GM21825 (cell line): Measurements from ENCODE around the gene MAN1C1.

Experiments used
- ATAC-seq: cut with Tn5 transposase; IDR thresholded peaks from one replicate; pipeline ENCODE4 v1.9.1; 2021; ENCODE audit warnings: mild to moderate bottlenecking, moderate library complexity; ENCODE audit not compliant: unreplicated experiment

The MAN1C1 gene

GRCh38 chr1:25756215-25756614 is 139.6 kb downstream of the MAN1C1 start:
- no peak for ATAC-seq

- no peak for ATAC-seq
These were observed 140.7 kb downstream of the MAN1C1 start for GRCh38 chr1:25757151-25757845.

GRCh38 chr1:25757846-25758185 is 141.2 kb downstream of the MAN1C1 start:
- ATAC-seq: no peak

GRCh38 chr1:25758466-25759070 is 142.0 kb downstream of the MAN1C1 start:
- no peak for ATAC-seq

- ATAC-seq: no peak
These were observed 143.6 kb downstream of the MAN1C1 start for GRCh38 chr1:25760122-25760719.

- no peak for ATAC-seq
These were observed 144.3 kb downstream of the MAN1C1 start for GRCh38 chr1:25760871-25761270.

GRCh38 chr1:25763493-25763892 is 146.9 kb downstream of the MAN1C1 start:
- ATAC-seq: no peak

GRCh38 chr1:25765136-25765922 is 148.7 kb downstream of the MAN1C1 start:
- ATAC-seq: no peak

GRCh38 chr1:25765923-25766589 is 149.5 kb downstream of the MAN1C1 start:
- ATAC-seq: no peak

GRCh38 chr1:25766721-25767436 is 150.3 kb downstream of the MAN1C1 start:
- ATAC-seq: no peak

- ATAC-seq: no peak
These were observed 150.8 kb downstream of the MAN1C1 start for GRCh38 chr1:25767437-25767770.

- no peak for ATAC-seq
These were observed 152.4 kb downstream of the MAN1C1 start for GRCh38 chr1:25768999-25769398.

- ATAC-seq: no peak
These were observed 153.2 kb downstream of the MAN1C1 start for GRCh38 chr1:25769625-25770383.

- ATAC-seq: no peak
These were observed 154.1 kb downstream of the MAN1C1 start for GRCh38 chr1:25770541-25771220.

GRCh38 chr1:25771221-25772114 is 154.9 kb downstream of the MAN1C1 start:
- no peak for ATAC-seq

- no peak for ATAC-seq
These were observed 155.6 kb downstream of the MAN1C1 start for GRCh38 chr1:25772164-25772563.

GRCh38 chr1:25772692-25773245 is 156.2 kb downstream of the MAN1C1 start:
- no peak for ATAC-seq
